NCI-H1105 (cell line): ENCODE results near the gene PCDH10.
A peak's percentile ranks its signal among the peaks of the same experiment; 100 is the strongest.
"Not testable (repeated sequence)": the region's sequence is repeated elsewhere in the genome, so short reads cannot be mapped to it uniquely, and the experiment has no call there.

Experiments
- DNase-seq: peaks from one replicate; lab custom pipeline; 2025; lab: John Stamatoyannopoulos, UW

The PCDH10 gene

DNA sequence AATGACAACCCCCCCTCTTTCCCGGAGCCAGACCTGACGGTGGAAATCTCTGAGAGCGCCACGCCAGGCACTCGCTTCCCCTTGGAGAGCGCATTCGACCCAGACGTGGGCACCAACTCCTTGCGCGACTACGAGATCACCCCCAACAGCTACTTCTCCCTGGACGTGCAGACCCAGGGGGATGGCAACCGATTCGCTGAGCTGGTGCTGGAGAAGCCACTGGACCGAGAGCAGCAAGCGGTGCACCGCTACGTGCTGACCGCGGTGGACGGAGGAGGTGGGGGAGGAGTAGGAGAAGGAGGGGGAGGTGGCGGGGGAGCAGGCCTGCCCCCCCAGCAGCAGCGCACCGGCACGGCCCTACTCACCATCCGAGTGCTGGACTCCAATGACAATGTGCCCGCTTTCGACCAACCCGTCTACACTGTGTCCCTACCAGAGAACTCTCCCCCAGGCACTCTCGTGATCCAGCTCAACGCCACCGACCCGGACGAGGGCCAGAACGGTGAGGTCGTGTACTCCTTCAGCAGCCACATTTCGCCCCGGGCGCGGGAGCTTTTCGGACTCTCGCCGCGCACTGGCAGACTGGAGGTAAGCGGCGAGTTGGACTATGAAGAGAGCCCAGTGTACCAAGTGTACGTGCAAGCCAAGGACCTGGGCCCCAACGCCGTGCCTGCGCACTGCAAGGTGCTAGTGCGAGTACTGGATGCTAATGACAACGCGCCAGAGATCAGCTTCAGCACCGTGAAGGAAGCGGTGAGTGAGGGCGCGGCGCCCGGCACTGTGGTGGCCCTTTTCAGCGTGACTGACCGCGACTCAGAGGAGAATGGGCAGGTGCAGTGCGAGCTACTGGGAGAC is 1.6 kb downstream of the PCDH10 start:
- DNase-seq = no peak

GRCh38 chr4:133151341-133151690 is 2.2 kb downstream of the PCDH10 start:
- no peak for DNase-seq

DNA sequence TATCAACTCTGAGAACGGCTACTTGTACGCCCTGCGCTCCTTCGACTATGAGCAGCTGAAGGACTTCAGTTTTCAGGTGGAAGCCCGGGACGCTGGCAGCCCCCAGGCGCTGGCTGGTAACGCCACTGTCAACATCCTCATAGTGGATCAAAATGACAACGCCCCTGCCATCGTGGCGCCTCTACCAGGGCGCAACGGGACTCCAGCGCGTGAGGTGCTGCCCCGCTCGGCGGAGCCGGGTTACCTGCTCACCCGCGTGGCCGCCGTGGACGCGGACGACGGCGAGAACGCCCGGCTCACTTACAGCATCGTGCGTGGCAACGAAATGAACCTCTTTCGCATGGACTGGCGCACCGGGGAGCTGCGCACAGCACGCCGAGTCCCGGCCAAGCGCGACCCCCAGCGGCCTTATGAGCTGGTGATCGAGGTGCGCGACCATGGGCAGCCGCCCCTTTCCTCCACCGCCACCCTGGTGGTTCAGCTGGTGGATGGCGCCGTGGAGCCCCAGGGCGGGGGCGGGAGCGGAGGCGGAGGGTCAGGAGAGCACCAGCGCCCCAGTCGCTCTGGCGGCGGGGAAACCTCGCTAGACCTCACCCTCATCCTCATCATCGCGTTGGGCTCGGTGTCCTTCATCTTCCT is 2.7 kb downstream of the PCDH10 start:
- no peak for DNase-seq

DNA sequence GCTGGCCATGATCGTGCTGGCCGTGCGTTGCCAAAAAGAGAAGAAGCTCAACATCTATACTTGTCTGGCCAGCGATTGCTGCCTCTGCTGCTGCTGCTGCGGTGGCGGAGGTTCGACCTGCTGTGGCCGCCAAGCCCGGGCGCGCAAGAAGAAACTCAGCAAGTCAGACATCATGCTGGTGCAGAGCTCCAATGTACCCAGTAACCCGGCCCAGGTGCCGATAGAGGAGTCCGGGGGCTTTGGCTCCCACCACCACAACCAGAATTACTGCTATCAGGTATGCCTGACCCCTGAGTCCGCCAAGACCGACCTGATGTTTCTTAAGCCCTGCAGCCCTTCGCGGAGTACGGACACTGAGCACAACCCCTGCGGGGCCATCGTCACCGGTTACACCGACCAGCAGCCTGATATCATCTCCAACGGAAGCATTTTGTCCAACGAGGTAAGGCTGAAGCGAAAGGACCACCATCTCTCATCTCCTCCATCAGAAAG is 3.3 kb downstream of the PCDH10 start:
- DNase-seq = no peak

DNA sequence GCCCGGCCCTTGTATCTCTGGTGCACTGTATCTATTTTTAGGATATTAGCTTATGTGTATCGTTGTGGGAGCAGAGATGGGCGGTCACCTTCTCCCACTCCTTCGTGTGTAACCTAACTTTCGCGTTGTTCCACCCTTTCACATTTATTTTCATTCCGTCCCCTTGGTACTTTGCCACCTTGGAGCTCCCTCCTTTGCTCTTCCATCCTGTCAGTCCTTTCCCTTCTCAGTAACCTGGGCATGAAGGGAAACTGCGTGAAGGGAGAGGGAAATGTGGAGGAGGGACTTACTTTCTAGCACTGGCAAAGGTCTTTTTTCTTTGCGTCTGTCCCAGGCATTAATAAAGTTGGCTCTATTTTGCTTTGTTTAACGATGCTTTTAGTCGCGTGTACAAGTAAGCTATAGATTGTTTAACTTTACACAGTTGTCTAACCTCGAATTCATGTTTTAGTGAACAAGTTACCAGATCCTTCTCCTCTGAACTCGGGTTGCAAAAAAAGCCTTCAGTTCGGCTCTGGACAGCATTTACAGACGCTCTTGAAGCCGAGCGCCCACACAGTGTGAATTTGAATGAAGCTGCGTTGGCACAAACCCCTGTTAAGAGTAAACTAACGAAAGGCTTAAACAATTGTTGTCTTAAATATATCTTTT is 3.9 kb downstream of the PCDH10 start:
- no peak for DNase-seq

DNA sequence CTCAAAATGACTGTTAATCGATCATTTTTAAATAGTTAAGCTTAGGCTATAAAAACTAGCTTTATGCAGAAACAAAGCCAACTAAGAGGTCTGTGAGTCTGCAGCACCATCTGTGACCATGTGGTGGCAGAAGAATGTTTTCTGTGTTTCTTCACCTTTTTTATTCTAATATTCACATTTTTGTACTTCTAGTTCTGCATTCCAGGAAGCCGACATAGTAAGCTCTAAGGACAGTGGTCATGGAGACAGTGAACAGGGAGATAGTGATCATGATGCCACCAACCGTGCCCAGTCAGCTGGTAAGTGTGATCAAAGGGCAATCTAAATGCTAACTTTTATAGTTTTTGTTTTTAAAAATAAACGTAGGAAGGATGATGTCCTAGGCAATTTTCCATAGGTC is 5.6 kb downstream of the PCDH10 start:
- no peak for DNase-seq

DNA sequence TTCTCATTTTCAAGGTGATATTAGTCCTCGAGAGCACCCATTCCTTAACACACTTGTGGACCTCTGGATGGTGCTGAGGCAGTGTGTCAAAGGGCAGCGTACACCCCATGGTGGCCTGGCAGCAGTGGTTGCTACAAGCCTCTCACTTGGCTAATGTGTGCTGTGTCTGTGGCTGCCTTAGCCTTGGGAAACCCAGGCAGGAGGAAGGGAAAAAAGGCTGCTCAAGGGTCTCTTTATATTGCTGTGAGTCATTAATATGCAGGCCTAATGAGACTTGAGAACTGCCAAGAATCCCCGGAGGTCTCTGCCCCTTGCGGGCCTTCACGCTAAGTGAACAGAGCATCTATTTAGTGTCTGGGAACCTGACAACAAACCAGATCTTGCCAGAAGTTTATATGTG is 7.0 kb downstream of the PCDH10 start:
- DNase-seq = peak; percentile 3

DNA sequence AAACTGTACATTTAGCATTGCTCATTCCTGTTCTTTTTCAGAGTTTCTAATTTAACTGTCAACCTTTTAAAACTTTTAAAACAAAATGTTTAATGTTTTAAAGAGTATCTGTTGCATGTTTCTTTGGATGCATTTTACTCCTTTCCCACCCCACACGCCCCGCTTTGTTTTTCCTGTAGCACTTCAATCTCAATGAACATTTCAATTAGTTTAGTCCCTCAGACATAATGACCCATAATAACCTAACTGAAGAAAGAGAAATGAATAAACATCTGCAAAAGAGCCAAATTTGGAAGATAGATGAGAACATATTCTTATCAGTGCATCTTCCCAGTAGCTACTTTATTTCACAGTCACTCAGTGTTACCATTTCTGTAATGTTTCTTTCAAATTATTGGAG is 7.5 kb downstream of the PCDH10 start:
- DNase-seq = peak; percentile 0

- peak; percentile 63 for DNase-seq
Observed at GRCh38 chr4:133157460-133158160, 8.5 kb downstream of the PCDH10 start.

DNA sequence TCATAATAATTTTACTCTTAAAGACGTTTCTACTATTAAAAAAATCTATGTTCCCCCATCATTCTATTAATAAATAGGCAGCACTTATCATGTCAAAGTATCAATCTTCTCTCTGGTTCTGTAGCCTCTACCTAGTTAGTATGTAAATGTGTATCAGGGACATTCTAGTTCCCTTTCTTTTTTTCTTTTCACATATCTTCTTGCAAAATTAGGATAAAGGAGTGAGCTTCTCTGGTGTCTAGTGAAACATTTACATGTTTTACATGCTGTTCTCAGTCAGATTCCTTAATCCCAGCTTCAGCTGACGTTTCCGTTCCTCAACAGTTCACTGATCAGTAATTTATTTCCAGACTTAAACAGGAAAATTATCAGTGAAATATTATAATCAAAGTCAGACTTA is 11.8 kb downstream of the PCDH10 start:
- no peak for DNase-seq

DNA sequence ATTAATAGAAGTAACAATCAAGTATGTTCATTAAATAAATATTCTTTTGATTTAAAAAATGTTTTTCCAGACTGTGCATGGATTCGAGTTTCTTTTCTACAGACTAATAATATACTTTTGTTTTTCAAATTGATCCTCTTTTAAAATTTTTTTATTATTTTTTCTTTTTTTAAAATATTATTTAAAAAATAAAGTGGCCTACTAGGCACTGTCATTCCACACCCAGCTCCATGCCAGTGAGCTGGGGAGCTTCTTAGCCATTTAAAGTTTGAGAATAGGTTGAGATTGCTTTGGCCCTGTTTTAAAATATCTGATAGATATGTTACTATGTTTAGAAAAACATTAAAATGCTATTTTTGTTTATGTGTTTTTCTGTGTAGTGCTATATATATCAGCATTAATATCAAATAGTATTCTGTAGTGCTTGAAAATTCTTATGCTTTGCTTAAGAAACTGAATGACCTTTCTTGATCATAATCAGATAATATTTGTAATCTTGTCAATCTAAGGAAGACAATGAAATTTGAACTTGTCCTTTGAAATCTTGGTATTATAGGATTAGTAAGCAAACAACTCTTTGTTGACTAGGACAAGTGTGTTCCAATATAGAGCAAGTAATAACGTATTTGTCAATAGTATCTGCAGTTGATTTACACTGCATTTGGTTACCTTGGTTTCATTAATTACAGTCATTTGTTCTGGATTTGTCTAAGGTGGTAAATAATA is 12.6 kb downstream of the PCDH10 start:
- no peak for DNase-seq

DNA sequence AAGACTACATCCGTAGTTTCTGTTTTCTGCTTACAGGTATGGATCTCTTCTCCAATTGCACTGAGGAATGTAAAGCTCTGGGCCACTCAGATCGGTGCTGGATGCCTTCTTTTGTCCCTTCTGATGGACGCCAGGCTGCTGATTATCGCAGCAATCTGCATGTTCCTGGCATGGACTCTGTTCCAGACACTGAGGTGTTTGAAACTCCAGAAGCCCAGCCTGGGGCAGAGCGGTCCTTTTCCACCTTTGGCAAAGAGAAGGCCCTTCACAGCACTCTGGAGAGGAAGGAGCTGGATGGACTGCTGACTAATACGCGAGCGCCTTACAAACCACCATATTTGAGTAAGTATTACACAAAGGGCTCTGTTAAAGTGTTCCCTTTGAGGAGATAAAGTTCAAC is 13.8 kb downstream of the PCDH10 start:
- no peak for DNase-seq

- no peak for DNase-seq
Observed at GRCh38 chr4:133178956-133179355, 29.9 kb downstream of the PCDH10 start.

- no peak for DNase-seq
Observed at GRCh38 chr4:133186210-133186609, 37.1 kb downstream of the PCDH10 start.

GRCh38 chr4:133186845-133187244 is 37.8 kb downstream of the PCDH10 start:
- DNase-seq = no peak

- DNase-seq = no peak
Observed at GRCh38 chr4:133188433-133189146, 39.5 kb downstream of the PCDH10 start.

- no peak for DNase-seq
Observed at GRCh38 chr4:133189147-133189517, 40.0 kb downstream of the PCDH10 start.

GRCh38 chr4:133190098-133190497 is 41.0 kb downstream of the PCDH10 start:
- DNase-seq = no peak

DNA sequence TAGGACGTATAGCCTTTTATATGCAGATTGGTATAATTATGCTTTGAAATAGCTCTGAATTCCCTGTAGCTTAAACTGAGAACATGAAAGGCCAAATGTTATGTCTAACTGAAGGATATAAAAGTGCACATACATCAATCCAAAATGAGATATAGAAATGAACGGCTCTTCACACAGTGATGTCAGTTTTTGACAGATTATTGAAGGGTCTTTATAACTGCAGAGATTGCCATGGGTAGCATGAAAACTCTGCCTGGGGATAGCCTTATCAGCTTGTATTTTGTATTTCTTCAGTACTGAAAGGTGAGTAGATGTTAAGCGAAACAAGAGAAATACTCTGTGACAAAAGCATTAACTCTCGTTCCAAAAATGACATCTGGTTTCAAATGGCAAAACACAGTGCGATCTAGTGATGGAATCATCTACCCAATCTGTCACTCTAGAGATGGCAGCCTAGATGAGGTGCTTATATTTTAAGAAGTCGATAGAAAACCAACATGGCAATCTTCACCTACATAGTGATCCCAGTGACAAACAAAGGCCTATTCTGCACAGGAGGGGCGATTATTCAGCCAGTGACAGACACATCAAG is 59.7 kb downstream of the PCDH10 start:
- no peak for DNase-seq

DNA sequence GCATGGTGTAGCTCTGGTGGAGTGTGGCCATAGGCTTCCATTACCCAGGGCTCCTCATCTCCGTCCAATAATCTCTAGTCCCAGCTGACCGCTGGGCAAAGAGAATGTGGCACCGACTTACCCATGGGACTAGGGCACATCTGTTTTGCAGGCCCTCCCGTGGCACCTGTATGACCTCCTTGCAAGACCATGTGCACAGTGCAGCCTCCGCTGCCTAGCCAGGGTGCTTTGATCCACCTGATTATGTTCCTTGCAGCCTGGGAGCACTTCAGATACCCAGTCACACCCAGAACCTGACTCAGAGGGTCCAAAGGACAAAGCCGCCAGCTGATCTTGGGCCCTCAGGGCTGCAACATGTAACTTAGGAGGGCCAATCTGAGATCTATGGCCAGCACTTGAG is 84.8 kb downstream of the PCDH10 start:
- DNase-seq = no peak

GRCh38 chr4:133240451-133240850 is 91.4 kb downstream of the PCDH10 start:
- not testable (repeated sequence) for DNase-seq
